ENCODE measurements around the gene ABLIM2. TPM values are rescaled to one million over a fixed set of nuclear protein-coding genes. Genes with fewer than 3 reads are reported as not detected.

ABLIM2 gene
- total RNA-seq, 1 donor from 2014 or later = 0.36 TPM

DNA sequence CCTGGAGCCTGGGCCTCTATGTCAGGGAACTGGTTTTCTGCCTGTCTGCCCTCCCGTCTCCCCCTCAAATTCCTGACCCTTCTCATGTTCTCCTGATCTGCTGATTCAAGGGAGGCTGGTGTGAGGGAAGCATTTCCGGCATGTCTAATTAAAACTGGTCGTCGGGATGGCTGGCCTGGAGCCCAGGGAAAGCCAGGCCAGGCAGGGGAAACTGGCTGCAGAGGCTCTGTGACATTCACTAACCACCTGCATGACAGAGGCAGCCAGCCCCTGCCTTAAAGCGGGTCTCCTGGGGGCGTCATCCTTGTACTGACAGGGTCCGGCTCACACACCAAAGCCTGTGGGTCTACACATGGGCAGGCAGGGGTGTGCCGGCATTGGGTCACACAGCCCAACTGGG lies 35.2 kb downstream of the ABLIM2 start:
- H3K36me3 Mint-ChIP-seq (ENCODE audit: low read depth) = no peaks in the 10 kb centered on the region
- DNase-seq (ENCODE audit: low spot score) = no peak
- H3K9me3 Mint-ChIP-seq = no peaks in the 10 kb centered on the region
- H3K27ac Mint-ChIP-seq = no peak overlapping the region
- H3K4me1 Mint-ChIP-seq (ENCODE audit: low read depth) = no peaks in the 10 kb centered on the region
- H3K27me3 Mint-ChIP-seq (ENCODE audit: insufficient read depth) = peaks cover 2% of the 10 kb centered on the region
- H3K4me3 Mint-ChIP-seq = no peak overlapping the region
- intact Hi-C loops (cut with micrococcal nuclease) = no loop called here

DNA sequence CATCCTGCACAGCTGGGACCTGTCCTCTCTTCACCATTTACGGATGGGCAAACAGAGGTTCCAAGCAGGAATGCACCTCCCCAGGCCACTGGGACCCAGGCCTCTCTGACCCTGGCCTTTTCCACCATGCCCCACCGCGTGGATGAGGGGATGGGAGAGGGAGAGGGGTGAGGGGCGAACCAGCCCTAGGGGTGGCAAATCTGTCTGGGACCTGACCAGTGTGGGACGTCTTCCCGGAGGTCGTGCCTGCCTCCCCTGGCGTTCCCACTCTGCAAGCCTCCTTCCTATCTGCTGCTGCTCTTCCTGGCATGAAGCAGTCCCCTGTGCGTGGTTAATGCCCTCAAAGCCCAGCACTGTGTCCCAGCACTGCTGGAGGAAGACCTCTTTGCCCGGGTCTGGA lies 35.9 kb downstream of the ABLIM2 start:
- no peak for DNase-seq (ENCODE audit: low spot score)
- Mint-ChIP-seq H3K27me3 (ENCODE audit: insufficient read depth) (peaks cover 2% of the 10 kb centered on the region), H3K36me3 (ENCODE audit: low read depth) (no peaks in the 10 kb centered on the region), H3K4me1 (ENCODE audit: low read depth) (no peaks in the 10 kb centered on the region), H3K27ac (no peak overlapping the region), H3K4me3 (no peak overlapping the region), H3K9me3 (no peaks in the 10 kb centered on the region)
- intact Hi-C loops (cut with micrococcal nuclease) = no loop called here

DNA sequence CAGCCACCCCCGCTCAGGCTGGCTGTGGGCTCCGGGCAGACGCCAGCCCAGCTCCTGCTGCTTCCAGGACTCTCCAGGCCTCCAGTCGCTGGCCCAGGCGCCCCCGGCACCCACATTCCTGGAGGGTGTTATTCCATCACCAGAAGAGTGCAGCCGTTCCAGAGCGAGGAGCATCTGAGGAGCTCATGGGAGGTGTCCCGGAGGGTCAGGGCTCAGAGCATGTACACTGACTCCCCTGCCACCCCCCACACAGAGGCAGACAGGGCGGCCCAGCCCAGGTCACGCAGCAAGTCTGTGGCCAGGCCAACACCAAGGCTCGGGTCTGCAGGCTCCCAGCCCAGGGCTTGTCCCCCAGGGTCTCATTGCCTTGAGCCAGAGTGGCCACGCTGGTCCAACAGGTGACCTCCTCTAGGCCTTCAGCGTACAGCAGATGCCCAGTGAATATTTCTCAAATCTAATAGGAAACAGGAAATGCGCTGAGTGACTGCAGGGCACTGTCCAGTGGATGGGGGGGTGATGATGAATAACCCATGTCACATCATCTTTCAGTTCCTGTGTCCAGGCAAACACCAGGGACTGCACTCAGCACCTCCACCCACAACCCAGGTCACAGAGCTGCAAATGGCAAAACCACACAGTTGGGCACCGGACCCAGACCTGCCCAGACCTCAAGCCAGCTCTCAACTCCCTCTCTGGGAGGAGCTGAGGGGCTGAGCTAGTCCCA lies 37.2 kb downstream of the ABLIM2 start:
- no peak overlapping the region for H3K27ac Mint-ChIP-seq
- no peaks in the 10 kb centered on the region for H3K4me1 Mint-ChIP-seq (ENCODE audit: low read depth)
- H3K27me3 Mint-ChIP-seq (ENCODE audit: insufficient read depth) = peaks cover 2% of the 10 kb centered on the region
- no peaks in the 10 kb centered on the region for H3K9me3 Mint-ChIP-seq
- no peak overlapping the region for H3K4me3 Mint-ChIP-seq
- H3K36me3 Mint-ChIP-seq (ENCODE audit: low read depth) = no peaks in the 10 kb centered on the region
- intact Hi-C loops (cut with micrococcal nuclease) = no loop called here
- DNase-seq (ENCODE audit: low spot score) = no peak

DNA sequence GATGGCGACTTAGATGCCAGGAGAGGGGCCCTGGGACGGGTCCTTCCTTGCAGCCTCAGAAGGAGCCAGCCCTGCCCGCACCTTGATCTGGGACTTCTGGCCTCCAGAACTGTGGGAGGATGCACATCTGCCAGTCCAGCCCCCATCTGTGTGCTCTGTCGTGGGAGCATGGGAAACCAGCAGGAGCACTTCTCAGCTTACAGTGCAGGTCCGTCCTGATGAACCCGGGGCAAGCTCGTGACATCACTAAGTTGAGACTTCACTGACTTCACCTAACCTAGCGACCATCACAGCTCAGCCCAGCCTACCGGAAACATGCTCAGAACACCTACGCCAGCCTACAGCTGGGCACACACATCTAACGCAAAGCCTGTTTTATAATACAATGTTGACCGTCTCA lies 38.1 kb downstream of the ABLIM2 start:
- no peaks in the 10 kb centered on the region for H3K4me1 Mint-ChIP-seq (ENCODE audit: low read depth)
- H3K27me3 Mint-ChIP-seq (ENCODE audit: insufficient read depth) = peaks cover 4% of the 10 kb centered on the region
- H3K36me3 Mint-ChIP-seq (ENCODE audit: low read depth) = no peaks in the 10 kb centered on the region
- H3K4me3 Mint-ChIP-seq = no peak overlapping the region
- intact Hi-C loops (cut with micrococcal nuclease) = no loop called here
- no peaks in the 10 kb centered on the region for H3K9me3 Mint-ChIP-seq
- H3K27ac Mint-ChIP-seq = no peak overlapping the region
- DNase-seq (ENCODE audit: low spot score) = no peak

DNA sequence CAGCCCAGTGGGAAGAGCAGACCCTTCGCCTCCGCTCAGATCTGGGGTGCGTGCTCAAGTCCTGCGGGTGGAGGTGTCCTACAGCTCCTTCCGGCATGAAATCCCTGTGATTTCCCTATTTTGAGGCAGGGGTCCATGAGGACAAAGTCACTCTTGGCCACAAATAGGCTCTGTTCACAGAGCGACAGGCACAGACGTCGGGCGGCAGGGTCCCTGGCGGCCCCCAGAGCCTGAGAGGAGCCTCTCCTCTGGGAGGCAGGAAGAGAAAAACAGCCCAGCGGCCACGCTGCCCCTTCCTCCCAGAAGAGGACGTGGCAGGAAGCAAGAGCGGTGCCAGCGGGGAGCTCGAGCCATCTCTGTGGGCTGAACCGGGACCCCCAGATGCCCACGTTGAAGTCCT lies 38.7 kb downstream of the ABLIM2 start:
- Mint-ChIP-seq H3K27me3 (ENCODE audit: insufficient read depth) (peaks cover 4% of the 10 kb centered on the region), H3K36me3 (ENCODE audit: low read depth) (no peaks in the 10 kb centered on the region), H3K27ac (no peak overlapping the region), H3K4me1 (ENCODE audit: low read depth) (no peaks in the 10 kb centered on the region), H3K4me3 (no peak overlapping the region), H3K9me3 (no peaks in the 10 kb centered on the region)
- intact Hi-C loops (cut with micrococcal nuclease) = no loop called here
- no peak for DNase-seq (ENCODE audit: low spot score)

DNA sequence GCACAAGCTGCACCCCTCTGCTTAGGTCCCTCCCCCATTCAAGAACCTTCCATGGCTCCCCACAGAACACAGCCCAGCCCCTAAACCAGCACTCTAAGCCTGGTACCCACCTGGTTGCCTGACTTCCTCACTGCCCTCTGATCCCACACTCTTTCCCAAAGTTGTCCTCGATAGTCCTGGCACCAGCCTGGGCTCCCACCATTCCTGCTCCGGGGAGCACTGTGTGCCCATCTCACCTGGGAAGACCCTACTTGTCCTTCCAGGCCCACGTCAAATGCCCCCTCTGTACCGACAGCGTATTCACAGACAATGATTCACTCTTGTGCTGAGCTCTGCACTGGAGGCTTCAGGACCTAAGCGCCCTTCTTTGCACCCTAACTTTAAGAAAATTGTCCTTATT lies 40.1 kb downstream of the ABLIM2 start:
- peaks cover 4% of the 10 kb centered on the region for H3K27me3 Mint-ChIP-seq (ENCODE audit: insufficient read depth)
- H3K9me3 Mint-ChIP-seq = no peaks in the 10 kb centered on the region
- intact Hi-C loops (cut with micrococcal nuclease) = no loop called here
- no peak overlapping the region for H3K27ac Mint-ChIP-seq
- no peaks in the 10 kb centered on the region for H3K4me1 Mint-ChIP-seq (ENCODE audit: low read depth)
- DNase-seq (ENCODE audit: low spot score) = no peak
- no peaks in the 10 kb centered on the region for H3K36me3 Mint-ChIP-seq (ENCODE audit: low read depth)
- H3K4me3 Mint-ChIP-seq = no peak overlapping the region

DNA sequence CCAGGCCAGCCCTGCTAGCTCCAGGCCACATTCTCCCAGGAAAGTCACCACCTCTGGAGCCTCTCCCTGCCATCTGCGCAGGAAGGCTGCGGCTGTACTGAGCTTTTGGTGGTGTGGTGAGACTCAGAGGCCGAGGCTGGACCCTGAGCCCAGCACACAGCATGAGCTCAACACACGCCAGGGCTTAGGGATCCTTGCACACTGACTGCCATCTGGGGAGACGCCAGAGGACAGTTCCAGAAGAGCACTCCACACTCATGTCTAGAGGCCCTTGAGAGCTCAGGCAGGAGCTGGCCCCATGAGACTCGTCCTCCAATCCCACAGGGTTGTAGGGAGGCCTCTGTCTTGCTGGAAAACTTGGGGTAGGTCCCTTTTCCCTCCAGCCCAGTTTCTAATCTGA lies 40.6 kb downstream of the ABLIM2 start:
- intact Hi-C loops (cut with micrococcal nuclease) = no loop called here
- no peak for DNase-seq (ENCODE audit: low spot score)
- peaks cover 2% of the 10 kb centered on the region for H3K27me3 Mint-ChIP-seq (ENCODE audit: insufficient read depth)
- no peak overlapping the region for H3K27ac Mint-ChIP-seq
- H3K4me3 Mint-ChIP-seq = no peak overlapping the region
- no peaks in the 10 kb centered on the region for H3K9me3 Mint-ChIP-seq
- H3K4me1 Mint-ChIP-seq (ENCODE audit: low read depth) = no peaks in the 10 kb centered on the region
- no peaks in the 10 kb centered on the region for H3K36me3 Mint-ChIP-seq (ENCODE audit: low read depth)

DNA sequence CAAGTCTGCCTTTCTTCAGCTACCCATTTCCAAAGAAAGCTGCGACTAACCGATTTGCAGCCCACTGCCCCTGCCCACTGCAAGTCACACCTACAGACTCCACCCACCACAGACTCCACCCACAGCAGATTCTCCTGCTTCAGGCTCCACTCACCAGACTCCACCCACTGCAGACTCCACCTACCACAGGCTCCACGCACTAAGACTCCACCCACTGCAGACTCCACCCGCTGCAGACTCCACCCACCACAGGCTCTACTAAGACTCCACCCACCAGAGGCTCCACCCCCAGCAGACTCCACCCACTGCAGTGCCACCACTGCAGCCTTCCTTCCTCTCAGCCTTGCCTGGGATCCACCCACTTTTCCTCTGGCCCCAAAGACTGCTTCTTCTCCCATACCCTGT lies 41.3 kb downstream of the ABLIM2 start:
- no peaks in the 10 kb centered on the region for H3K4me1 Mint-ChIP-seq (ENCODE audit: low read depth)

DNA sequence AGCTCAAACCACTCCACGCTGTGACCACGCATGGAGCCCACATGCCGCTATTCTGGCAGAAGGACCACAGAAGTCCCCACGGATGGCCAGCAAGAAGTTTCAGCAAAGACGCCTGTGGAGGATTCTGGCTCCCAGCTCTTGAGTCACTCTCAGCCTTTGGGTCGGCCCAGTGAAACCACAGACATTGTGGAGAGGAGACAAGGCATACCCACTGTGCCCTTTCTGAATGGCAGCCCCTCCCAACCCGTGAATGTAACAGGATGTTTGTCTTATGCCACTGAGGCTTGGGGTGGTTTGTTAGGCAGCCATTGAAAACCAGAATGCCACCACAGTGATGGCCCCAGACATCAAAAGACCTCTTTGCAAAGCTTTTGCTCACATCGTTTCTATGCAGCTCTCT lies 42.7 kb downstream of the ABLIM2 start:
- Mint-ChIP-seq H3K36me3 (ENCODE audit: low read depth) (no peaks in the 10 kb centered on the region), H3K4me3 (no peak overlapping the region), H3K4me1 (ENCODE audit: low read depth) (no peaks in the 10 kb centered on the region), H3K9me3 (no peaks in the 10 kb centered on the region), H3K27ac (no peak overlapping the region), H3K27me3 (ENCODE audit: insufficient read depth) (peaks cover 2% of the 10 kb centered on the region)
- DNase-seq (ENCODE audit: low spot score) = no peak
- intact Hi-C loops (cut with micrococcal nuclease) = no loop called here

More for the DNA sequence above, 41.3 kb downstream of the ABLIM2 start:
- H3K9me3 Mint-ChIP-seq = no peaks in the 10 kb centered on the region
- peak; percentile 22 for DNase-seq (ENCODE audit: low spot score)
- H3K27ac Mint-ChIP-seq = no peak overlapping the region
- H3K36me3 Mint-ChIP-seq (ENCODE audit: low read depth) = no peaks in the 10 kb centered on the region
- intact Hi-C loops (cut with micrococcal nuclease) = loop anchor here (1.0 kb wide), 1 partner anchor 42 kb away; no protein-coding TSS in a partner anchor
- H3K4me3 Mint-ChIP-seq = no peak overlapping the region
- peaks cover 2% of the 10 kb centered on the region for H3K27me3 Mint-ChIP-seq (ENCODE audit: insufficient read depth)

DNA sequence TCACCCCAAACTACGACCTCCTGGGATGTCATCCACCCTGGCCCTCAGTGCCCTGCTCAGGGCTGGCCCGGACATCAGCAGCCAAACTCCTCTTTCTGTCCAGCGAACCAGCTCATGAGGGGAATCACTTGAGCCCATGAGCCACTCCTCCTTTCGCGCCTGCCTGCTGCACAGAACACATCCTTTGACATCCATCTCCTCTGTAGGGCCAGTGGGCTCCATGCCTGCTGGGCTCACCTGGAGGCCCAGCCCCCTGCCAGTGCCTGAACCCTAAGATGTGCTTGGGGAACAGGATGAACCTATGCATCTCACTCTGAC lies 43.5 kb downstream of the ABLIM2 start:
- no peaks in the 10 kb centered on the region for H3K4me1 Mint-ChIP-seq (ENCODE audit: low read depth)
- no peak overlapping the region for H3K27ac Mint-ChIP-seq
- DNase-seq (ENCODE audit: low spot score) = no peak
- no peaks in the 10 kb centered on the region for H3K9me3 Mint-ChIP-seq
- intact Hi-C loops (cut with micrococcal nuclease) = no loop called here
- no peak overlapping the region for H3K4me3 Mint-ChIP-seq
- H3K36me3 Mint-ChIP-seq (ENCODE audit: low read depth) = no peaks in the 10 kb centered on the region
- peaks cover 2% of the 10 kb centered on the region for H3K27me3 Mint-ChIP-seq (ENCODE audit: insufficient read depth)

DNA sequence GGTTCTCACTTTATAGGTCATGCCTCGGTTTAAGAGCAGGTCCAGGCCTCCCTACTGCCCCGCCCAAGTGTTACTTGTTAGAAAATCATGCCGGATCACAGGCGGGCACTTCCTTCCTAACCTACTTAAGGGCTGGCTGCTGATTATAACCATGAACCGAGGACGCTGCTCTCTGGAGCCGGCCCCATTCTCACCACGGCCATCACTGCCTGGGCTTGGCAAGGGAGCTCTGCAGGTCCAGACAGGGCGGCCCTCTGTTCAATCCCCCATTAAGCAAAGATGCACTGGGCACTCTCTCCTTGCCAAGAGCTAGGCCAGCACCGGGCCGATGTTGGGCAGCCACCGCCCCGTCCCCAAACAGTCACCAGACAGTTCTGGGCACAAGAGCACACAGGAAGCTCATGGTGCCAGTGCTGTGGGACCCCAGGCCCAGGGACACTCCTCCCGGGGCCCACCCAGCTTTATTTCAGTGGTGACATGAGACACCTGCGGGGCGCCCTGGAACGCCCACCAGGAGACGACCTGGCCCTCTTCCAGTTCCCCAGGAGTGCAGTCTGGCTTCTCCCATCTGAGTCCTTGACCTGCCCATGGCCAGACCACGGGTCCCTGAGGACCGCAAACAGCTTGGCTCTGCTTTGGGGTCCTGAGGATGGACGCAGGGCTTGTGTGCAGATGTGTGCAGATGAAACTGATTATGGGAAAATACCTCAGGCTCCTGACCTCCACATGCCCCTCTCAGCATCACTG lies 44.0 kb downstream of the ABLIM2 start:
- H3K4me1 Mint-ChIP-seq (ENCODE audit: low read depth) = no peaks in the 10 kb centered on the region
- peaks cover 2% of the 10 kb centered on the region for H3K27me3 Mint-ChIP-seq (ENCODE audit: insufficient read depth)
- intact Hi-C loops (cut with micrococcal nuclease) = no loop called here
- H3K9me3 Mint-ChIP-seq = no peaks in the 10 kb centered on the region
- H3K36me3 Mint-ChIP-seq (ENCODE audit: low read depth) = no peaks in the 10 kb centered on the region
- H3K27ac Mint-ChIP-seq = no peak overlapping the region
- DNase-seq (ENCODE audit: low spot score) = no peak
- no peak overlapping the region for H3K4me3 Mint-ChIP-seq

DNA sequence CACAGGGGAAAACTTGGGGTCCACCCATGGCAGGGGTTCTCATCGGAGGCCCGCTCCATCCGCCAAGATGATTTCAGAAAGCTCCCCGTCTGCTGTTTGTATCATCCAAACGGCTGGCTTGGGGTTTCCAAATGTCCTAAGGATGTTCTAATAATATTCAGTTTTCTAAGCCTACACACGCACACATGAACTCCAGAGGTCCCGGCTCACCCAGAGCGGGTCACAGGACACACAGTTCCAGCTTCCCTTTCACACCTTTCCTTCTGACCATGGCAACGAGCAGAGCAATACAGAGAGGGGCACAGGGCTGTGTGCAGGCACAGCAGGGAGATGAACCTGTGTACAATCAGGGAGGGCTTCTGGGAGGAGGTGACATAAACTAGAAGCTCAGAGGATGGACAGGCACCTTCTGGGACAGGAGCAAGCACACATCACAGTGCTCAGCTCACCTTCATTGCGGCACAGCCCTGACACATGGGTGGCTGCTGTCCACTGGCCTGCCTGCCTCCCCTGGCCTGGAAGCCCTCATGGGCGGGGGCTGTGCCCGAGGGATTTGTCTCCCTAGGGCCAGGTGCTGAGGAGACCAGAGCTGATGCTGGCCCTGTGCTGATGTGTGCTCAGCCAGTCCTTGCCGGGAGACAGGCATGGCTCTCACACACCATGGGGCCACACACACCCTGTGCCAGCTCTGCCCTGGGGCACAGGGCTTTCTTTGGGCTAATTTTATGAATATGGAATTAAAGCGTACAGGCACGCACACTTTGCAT lies 44.8 kb downstream of the ABLIM2 start:
- no peaks in the 10 kb centered on the region for H3K4me1 Mint-ChIP-seq (ENCODE audit: low read depth)
- no peak overlapping the region for H3K27ac Mint-ChIP-seq
- intact Hi-C loops (cut with micrococcal nuclease) = no loop called here
- H3K4me3 Mint-ChIP-seq = no peak overlapping the region
- no peak for DNase-seq (ENCODE audit: low spot score)
- peaks cover 2% of the 10 kb centered on the region for H3K27me3 Mint-ChIP-seq (ENCODE audit: insufficient read depth)
- no peaks in the 10 kb centered on the region for H3K9me3 Mint-ChIP-seq
- H3K36me3 Mint-ChIP-seq (ENCODE audit: low read depth) = no peaks in the 10 kb centered on the region

DNA sequence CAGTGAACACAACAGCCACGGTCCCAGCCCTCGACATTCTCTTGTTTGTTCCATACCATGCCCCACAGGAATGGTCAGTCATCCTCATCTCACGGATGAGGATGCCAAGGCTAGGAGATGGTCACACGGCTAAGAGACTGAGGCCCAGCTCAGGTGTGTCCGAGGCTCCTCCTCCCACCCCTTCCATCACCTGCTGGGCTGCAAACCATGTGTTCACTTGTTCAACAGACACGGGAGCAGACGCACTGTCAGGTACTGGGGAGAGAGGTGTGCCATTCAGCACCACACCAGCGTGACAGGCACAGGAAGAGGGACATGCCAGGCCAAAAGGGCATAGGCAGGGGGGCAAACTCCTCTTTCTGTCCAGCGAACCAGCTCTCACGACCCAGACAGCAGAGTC lies 45.9 kb downstream of the ABLIM2 start:
- intact Hi-C loops (cut with micrococcal nuclease) = no loop called here
- H3K36me3 Mint-ChIP-seq (ENCODE audit: low read depth) = no peaks in the 10 kb centered on the region
- H3K4me3 Mint-ChIP-seq = no peak overlapping the region
- no peak overlapping the region for H3K27ac Mint-ChIP-seq
- H3K9me3 Mint-ChIP-seq = no peaks in the 10 kb centered on the region
- H3K4me1 Mint-ChIP-seq (ENCODE audit: low read depth) = no peaks in the 10 kb centered on the region
- DNase-seq (ENCODE audit: low spot score) = no peak
- peaks cover 2% of the 10 kb centered on the region for H3K27me3 Mint-ChIP-seq (ENCODE audit: insufficient read depth)

Data from activated T-helper 1 cell treated with anti-CD3 and anti-CD28 coated beads, Interleukin-12 subunit alpha, Interleukin-12 subunit beta, Interleukin-2, Interleukin-4 antibody, amounts not matched to agents 30 ng/mL and 10 ng/mL and 1 ng/mL, durations not matched to agents 14 hours and 24 hours and 36 hours (primary cell).